PFSK-1 (cell line): ENCODE measurements around the gene GAPDHS.

Experiments used
- POLR2AphosphoS5 ChIP-seq: IDR thresholded peaks from 2 replicates; pipeline ENCODE4 v1.6.1; 2012; ENCODE audit warnings: low read depth, mild to moderate bottlenecking, control low read depth, low read length, moderate library complexity
- SIN3A ChIP-seq: IDR thresholded peaks from 2 replicates; pipeline ENCODE4 v1.6.1; 2012; ENCODE audit warnings: mild to moderate bottlenecking, low read length, moderate library complexity, borderline replicate concordance; ENCODE audit not compliant: insufficient read depth
- TAF1 ChIP-seq: IDR thresholded peaks from 2 replicates; pipeline ENCODE4 v1.6.1; 2012; ENCODE audit warnings: low read length, control low read depth, borderline replicate concordance; ENCODE audit not compliant: insufficient read depth
- TF ChIP-seq, protein P1 (sequence below), 2 experiments: IDR thresholded peaks; 2 replicates each; pipeline versions ENCODE4 v1.6.1 to v1.8.0; 2011 to 2012; ENCODE audit warnings: low read depth in 2 of 2, low read length in 2 of 2, control low read depth in 1 of 2, inconsistent platforms in 1 of 2, mild to moderate bottlenecking in 1 of 2, moderate library complexity in 1 of 2; ENCODE audit not compliant: insufficient read depth in 1 of 2

DNA sequence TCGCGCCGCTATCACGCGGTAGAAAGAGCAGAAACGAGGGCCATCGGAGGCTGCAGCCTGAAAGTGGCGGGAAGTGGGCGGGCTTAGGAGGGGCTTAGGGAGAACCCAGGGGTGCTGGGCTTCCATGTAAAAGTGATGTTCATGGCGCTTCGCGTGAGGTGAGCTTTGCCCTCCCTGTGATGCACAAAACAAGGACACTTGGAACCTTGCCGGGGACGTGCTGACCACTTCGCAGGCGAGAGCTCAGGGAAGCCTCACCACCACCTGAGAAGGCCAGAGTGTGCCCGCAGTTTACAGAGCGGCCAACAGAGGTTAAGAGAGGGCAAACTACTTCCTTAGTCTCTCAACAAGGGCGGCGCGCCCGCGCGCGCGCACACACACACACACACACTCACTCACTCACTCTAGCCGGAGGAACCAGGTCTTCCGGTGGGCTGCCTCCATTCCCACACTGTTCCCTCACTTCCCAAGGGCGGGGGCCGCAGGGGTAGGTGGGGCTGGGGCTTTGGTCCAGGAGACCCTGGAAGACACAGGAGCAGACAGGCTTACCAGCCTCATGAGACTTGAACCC is 651 bp downstream of the GAPDHS start:
- TF ChIP-seq POLR2AphosphoS5 = no peak
- TF ChIP-seq, protein P1, sequence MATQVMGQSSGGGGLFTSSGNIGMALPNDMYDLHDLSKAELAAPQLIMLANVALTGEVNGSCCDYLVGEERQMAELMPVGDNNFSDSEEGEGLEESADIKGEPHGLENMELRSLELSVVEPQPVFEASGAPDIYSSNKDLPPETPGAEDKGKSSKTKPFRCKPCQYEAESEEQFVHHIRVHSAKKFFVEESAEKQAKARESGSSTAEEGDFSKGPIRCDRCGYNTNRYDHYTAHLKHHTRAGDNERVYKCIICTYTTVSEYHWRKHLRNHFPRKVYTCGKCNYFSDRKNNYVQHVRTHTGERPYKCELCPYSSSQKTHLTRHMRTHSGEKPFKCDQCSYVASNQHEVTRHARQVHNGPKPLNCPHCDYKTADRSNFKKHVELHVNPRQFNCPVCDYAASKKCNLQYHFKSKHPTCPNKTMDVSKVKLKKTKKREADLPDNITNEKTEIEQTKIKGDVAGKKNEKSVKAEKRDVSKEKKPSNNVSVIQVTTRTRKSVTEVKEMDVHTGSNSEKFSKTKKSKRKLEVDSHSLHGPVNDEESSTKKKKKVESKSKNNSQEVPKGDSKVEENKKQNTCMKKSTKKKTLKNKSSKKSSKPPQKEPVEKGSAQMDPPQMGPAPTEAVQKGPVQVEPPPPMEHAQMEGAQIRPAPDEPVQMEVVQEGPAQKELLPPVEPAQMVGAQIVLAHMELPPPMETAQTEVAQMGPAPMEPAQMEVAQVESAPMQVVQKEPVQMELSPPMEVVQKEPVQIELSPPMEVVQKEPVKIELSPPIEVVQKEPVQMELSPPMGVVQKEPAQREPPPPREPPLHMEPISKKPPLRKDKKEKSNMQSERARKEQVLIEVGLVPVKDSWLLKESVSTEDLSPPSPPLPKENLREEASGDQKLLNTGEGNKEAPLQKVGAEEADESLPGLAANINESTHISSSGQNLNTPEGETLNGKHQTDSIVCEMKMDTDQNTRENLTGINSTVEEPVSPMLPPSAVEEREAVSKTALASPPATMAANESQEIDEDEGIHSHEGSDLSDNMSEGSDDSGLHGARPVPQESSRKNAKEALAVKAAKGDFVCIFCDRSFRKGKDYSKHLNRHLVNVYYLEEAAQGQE (IDR thresholded peaks at IDR 0.05; ENCODE audit: insufficient read depth in 1 of 2, low read depth in 2 of 2, low read length in 2 of 2) = no peak
- TF ChIP-seq TAF1 = no peak
- no peak for TF ChIP-seq SIN3A
